NCI-H1436 treated with DMSO at 0.1 percent for 48 hours (cell line): ENCODE measurements around the gene SPCS2.
A peak's percentile ranks its signal among the peaks of the same experiment; 100 is the strongest.

Experiments
- DNase-seq: peaks from one replicate; lab custom pipeline; 2025; lab: John Stamatoyannopoulos, UW

The SPCS2 gene

GRCh38 chr11:74948898-74949752 is at the start of gene SPCS2, which contains the start of gene XRRA1:
Gene SPCS2, plus strand, starts transcription at chr11:74949266. Its CDS starts 20 bp downstream, at chr11:74949286.
Gene XRRA1, minus strand, starts transcription at chr11:74949091. Its CDS starts 8,213 bp downstream, at chr11:74940878.
- peak; percentile 89 for DNase-seq

- no peak for DNase-seq
Measured at GRCh38 chr11:74902342-74902741, 46.7 kb upstream of the SPCS2 start.

- no peak for DNase-seq
Measured at GRCh38 chr11:74905326-74905725, 43.7 kb upstream of the SPCS2 start.

GRCh38 chr11:74909385-74909784 is 39.7 kb upstream of the SPCS2 start:
- no peak for DNase-seq

- no peak for DNase-seq
Measured at GRCh38 chr11:74909812-74910211, 39.3 kb upstream of the SPCS2 start.

- no peak for DNase-seq
Measured at GRCh38 chr11:74923125-74923524, 25.9 kb upstream of the SPCS2 start.

GRCh38 chr11:74925281-74925680 is 23.8 kb upstream of the SPCS2 start:
- no peak for DNase-seq

GRCh38 chr11:74926304-74927030 is 22.6 kb upstream of the SPCS2 start:
- DNase-seq: no peak

- no peak for DNase-seq
Measured at GRCh38 chr11:74927496-74927895, 21.6 kb upstream of the SPCS2 start.

GRCh38 chr11:74929431-74930363 is 19.4 kb upstream of the SPCS2 start:
- DNase-seq: peak; percentile 13

GRCh38 chr11:74932169-74932568 is 16.9 kb upstream of the SPCS2 start:
- no peak for DNase-seq

- no peak for DNase-seq
Measured at GRCh38 chr11:74932797-74933196, 16.3 kb upstream of the SPCS2 start.

GRCh38 chr11:74933765-74934164 is 15.3 kb upstream of the SPCS2 start:
- no peak for DNase-seq

GRCh38 chr11:74935285-74935684 is 13.8 kb upstream of the SPCS2 start:
- no peak for DNase-seq

- no peak for DNase-seq
Measured at GRCh38 chr11:74936087-74936486, 13.0 kb upstream of the SPCS2 start.

- no peak for DNase-seq
Measured at GRCh38 chr11:74936976-74937375, 12.1 kb upstream of the SPCS2 start.

GRCh38 chr11:74937696-74938475 is 11.2 kb upstream of the SPCS2 start:
- DNase-seq: no peak

GRCh38 chr11:74941492-74941891 is 7.6 kb upstream of the SPCS2 start:
- no peak for DNase-seq

GRCh38 chr11:74942073-74942759 is 6.8 kb upstream of the SPCS2 start:
- no peak for DNase-seq

GRCh38 chr11:74948546-74948897 is 544 bp upstream of the SPCS2 start:
- DNase-seq: no peak

- no peak for DNase-seq
Measured at GRCh38 chr11:74949753-74950137, 679 bp downstream of the SPCS2 start.
